NCI-H1436 (cell line): ENCODE data around the gene EPHA3.

Source experiments
- DNase-seq: peaks from one replicate; lab custom pipeline; 2025; lab: John Stamatoyannopoulos, UW

EPHA3 gene

DNA sequence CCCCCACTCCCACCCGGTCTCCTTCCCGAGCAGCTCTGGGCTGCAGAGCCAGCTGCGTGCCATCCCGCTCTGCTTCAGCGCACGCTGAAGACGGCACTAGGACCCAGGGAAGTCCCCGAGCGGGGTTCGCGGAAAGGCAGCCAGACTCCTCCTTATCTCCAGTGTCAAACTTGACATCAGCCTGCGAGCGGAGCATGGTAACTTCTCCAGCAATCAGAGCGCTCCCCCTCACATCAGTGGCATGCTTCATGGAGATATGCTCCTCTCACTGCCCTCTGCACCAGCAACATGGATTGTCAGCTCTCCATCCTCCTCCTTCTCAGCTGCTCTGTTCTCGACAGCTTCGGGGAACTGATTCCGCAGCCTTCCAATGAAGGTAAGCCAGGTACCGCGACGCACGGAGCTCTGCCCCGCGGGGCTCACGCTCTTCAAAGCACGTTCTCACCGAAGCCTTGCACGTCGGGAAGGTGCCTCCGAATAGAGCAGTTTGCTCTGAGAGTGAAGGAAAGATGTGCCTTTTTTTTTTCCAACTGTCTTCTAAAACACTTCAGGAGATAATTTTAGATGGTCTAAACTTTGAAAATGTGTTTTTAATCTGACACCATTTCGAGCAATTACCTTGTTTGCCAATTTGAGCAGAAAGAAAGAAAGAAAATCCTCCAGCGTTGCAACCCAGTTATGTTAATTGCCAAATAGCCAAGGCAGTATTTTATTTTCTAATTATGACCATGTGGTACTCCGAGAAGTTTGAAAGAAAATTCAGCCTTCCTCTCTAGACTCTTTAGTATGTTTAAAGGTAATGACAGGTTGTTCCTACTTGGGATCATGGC is at the start of gene EPHA3:
EPHA3 (plus strand) TSS at position 161 of the 830 bp plus-strand sequence; CDS start at position 289, 128 bp downstream.
- DNase-seq = peak; percentile 10

- no peak for DNase-seq
Measured at GRCh38 chr3:89058371-89058770, 49.0 kb upstream of the EPHA3 start.

- no peak for DNase-seq
Measured at GRCh38 chr3:89059211-89059925, 48.1 kb upstream of the EPHA3 start.

GRCh38 chr3:89061259-89061658 is 46.2 kb upstream of the EPHA3 start:
- DNase-seq = no peak

DNA sequence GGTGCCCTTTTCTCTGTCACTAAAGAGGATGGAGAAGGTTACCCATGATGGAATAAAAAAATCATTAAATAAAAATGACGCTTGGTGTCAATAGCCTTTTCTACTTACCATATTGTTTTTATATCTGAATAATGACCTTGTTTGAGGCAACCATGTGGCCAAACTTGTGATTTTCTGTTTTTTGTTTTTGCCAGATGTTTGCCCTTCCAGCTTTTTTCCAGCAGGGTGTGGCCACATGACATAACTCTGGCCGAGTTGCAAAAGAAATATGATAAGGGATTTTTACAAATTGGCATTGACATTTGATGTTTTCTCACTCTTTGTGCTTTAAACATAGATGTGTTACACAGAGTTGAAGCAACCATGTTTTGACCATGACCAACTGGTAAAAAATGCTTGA is 39.7 kb upstream of the EPHA3 start:
- no peak for DNase-seq

DNA sequence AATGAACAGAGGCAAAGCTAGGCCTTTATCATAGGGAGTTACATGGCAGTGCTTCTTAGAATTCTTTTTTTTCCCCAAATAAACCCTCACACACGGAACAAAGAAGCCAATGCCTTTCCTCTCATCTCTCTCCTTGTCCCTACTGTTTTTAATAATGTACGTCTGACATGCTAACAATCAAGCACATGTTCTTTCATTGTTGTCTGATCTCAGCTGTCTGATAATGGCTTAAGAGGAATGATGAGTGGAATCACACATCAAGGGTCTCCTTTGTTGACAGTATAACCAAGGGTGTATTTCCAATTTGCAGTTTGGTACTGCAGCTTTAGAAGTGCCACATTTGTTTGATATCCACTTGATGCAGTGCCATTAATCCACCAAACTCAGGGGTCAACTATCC is 34.8 kb upstream of the EPHA3 start:
- DNase-seq = no peak

DNA sequence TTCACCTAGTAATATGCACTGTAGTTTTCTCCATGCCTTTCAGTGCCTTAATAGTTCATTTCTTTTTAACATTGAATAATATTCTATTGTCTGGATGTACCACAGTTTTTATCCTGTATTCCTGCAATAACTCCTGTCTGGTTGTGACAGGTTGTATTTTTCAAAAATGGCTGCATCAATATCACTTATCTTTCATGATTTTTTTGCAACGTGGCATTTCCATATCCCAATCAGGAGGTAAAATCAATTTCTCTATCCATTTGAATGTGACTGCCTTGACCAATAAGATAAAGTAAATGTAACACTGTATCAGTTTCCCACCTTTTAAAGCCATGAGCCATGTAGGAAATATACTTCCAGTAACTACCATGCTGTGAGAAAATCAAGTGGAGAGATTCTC is 27.5 kb upstream of the EPHA3 start:
- no peak for DNase-seq

DNA sequence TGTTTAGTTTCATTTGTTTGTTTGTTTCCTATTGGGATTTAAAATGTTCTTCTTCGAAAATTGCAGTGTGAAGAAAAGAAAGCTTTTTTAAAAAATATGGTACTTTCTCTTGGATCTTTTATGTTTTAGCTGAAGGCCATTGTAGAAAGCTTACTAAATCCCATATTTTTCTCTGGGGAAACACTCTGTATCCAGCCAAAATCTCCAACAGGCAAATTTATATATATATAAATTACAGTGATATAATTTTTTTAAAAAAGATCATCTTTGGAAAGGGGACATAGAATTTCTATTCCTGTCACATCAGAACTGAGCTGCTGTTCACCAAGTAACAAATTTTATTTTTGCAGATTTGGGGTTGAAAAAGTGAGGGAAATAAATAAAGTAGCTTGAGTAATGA is 19.6 kb upstream of the EPHA3 start:
- no peak for DNase-seq

- DNase-seq = no peak
Measured at GRCh38 chr3:89098173-89098572, 9.2 kb upstream of the EPHA3 start.

- peak; percentile 15 for DNase-seq
Measured at GRCh38 chr3:89098964-89099585, 8.3 kb upstream of the EPHA3 start.

GRCh38 chr3:89101251-89101650 is 6.2 kb upstream of the EPHA3 start:
- no peak for DNase-seq

- no peak for DNase-seq
Measured at GRCh38 chr3:89101921-89102320, 5.5 kb upstream of the EPHA3 start.

GRCh38 chr3:89104499-89104898 is 2.9 kb upstream of the EPHA3 start:
- no peak for DNase-seq

- no peak for DNase-seq
Measured at GRCh38 chr3:89105503-89105902, 1.9 kb upstream of the EPHA3 start.

DNA sequence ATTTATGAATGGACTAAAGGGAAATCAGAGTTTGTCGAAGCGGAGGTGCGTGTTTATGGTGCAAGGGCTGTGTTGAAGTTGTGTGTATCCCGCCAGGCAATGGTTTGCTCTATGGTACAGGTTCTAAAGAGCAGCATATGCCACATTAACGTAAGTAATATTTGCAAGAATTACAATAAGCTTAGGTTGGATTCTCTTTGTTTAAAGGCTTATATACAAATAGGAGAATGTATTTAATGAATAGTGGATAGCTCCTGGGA is 800 bp downstream of the EPHA3 start:
- no peak for DNase-seq

DNA sequence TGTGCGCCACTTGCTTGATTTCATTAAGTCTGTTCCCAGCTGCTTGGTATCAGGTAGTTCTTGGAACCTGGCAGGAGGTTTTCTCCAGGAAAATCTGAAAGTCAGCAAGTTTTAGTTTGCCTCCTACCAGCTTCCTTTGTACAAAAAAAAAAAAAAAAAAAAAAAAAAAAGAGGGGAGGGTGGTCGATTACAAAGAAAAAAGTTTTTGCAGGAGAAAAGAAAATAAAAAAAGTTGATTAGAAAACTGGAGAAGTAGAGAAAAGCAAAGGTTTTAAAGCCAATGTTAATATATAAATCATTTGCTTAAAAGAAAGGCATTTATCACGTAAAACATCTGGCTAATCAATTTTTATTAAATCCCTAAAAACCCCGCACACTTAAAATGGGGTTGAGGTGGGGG is 5.9 kb downstream of the EPHA3 start:
- no peak for DNase-seq

DNA sequence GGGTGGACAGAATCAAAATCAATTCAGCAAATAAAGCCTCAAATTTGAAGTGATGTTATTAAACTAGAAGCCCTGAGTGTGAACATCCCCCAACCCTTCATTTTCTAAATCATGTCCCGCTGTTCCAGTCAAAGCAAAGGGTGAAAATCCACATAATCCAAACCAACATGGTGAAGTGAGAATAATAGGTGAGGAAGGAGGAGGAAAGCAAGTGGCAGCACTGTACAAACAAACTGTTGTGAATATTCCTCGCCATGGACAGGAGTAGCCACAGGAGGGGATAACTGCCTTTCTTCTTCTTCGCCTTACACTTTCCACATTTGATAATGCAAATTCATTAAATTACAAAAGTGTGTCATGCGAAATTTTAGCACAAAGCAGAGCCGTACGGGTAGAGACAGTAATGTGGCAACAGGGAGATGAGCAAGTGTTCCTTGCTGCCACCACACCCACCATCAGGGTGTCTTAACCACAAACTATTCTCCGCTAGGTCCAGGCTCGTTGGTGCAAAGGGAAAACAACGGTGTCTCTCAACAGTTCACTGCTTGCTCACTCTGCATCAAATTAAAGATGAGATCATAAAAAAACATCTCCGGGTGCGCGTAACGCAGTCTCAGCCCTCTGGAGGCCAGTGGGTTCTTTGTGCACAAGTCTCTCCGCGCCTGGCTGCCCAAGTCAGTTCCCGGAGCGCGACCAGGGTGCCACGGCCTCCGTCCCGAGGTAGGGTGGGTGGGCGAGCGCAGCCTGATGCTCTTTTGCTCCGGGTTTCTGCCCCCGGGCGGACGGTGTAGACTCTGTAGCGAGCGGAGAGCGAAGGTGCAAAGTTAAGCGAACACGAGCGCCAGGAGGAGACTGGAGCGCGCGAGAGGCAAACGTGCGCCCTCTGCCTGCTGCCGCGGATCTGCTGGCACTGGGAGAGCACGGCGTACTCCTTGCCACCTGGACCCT is 6.7 kb downstream of the EPHA3 start:
- peak; percentile 9 for DNase-seq

- DNase-seq = no peak
Measured at GRCh38 chr3:89114841-89115223, 7.4 kb downstream of the EPHA3 start.

GRCh38 chr3:89116476-89116875 is 9.1 kb downstream of the EPHA3 start:
- DNase-seq = no peak

DNA sequence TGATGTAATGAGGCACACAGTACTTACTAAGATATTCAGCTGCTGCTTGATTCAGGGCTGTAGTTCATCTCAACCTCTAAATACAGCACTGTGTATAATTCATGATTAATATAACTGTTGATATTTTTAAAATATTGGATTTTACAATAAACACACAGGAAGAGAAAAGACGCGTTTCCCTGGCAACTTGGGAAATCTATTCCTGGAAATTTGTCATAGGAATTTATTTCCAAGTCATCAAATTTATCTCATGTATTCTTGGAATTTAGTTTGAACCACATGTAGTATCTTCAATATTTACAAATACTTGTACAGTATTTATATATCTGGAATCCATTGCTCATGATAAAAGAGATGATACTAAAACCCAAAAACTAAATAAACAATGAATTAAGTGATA is 30.6 kb downstream of the EPHA3 start:
- no peak for DNase-seq

- DNase-seq = no peak
Measured at GRCh38 chr3:89139870-89140269, 32.4 kb downstream of the EPHA3 start.

DNA sequence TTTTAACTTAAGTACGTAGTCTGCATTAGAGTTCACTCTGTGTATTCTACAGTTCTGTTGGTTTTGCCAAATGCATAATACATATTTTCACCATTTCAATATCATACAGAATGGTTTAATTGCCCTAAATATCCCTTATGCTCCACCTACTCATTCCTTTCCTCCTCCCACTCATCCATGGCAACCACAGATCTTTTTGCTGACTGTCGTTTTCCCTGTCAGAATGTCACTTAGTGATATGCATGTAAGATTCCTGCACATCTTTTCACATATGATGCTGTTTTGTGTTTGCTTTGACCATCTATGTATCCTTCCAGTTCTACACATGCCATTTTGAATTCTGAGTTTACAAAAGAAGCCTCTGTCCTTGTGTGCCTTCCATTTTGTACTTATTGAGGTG is 36.7 kb downstream of the EPHA3 start:
- DNase-seq = no peak
